NB4 (cell line): Measurements from ENCODE around the gene ENDOV.

ENCODE experiments used
- DNase-seq: peaks from one replicate; pipeline ENCODE4 v3.0.0; 2010; ENCODE audit warnings: low read depth
- H3K4me3 ChIP-seq: one replicate; pipeline ENCODE4 v1.5.1; 2011; ENCODE audit warnings: mild to moderate bottlenecking, low read depth, low read length, moderate library complexity
- CTCF ChIP-seq: IDR thresholded peaks from one replicate; pipeline ENCODE4 v1.5.1; 2012; ENCODE audit warnings: low read depth, low read length
- MAX ChIP-seq: IDR thresholded peaks from 2 replicates; pipeline ENCODE4 v1.6.1; 2011; ENCODE audit warnings: low read depth, low read length
- MYC ChIP-seq: IDR thresholded peaks from 2 replicates; pipeline ENCODE4 v1.6.1; 2011; ENCODE audit warnings: low read depth, low read length
- POLR2A ChIP-seq: IDR thresholded peaks from 2 replicates; pipeline ENCODE4 v1.6.1; 2011; ENCODE audit warnings: mild to moderate bottlenecking; ENCODE audit not compliant: insufficient read length; ENCODE audit errors: extremely low read depth

Gene ENDOV

DNA sequence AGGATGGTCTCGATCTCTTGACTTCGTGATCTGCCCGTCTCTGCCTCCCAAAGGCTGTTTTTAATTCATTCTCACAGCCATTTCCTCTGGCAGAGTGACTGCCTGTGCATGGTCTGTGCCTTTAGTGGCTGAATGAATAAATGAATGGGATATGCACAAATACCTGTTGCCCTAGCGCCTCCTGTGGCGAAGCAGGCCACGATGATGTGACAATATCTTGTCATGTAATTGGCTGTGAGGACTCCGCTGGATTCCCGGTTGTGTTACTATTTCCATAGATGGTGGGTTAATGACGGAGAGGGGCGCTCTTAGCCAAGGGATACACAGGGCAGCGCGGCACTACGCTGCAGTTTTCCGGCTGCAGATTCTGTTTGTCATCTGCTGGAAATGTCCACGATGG, 26.8 kb upstream of the ENDOV start:
- H3K4me3 ChIP-seq = no peak overlapping the region
- TF ChIP-seq POLR2A (no peak), MAX (no peak), MYC (no peak)
- DNase-seq = no peak

GRCh38 chr17:80388601-80389000, 26.4 kb upstream of the ENDOV start:
- no peak overlapping the region for H3K4me3 ChIP-seq
- no peak for DNase-seq
- TF ChIP-seq MAX = no peak

DNA sequence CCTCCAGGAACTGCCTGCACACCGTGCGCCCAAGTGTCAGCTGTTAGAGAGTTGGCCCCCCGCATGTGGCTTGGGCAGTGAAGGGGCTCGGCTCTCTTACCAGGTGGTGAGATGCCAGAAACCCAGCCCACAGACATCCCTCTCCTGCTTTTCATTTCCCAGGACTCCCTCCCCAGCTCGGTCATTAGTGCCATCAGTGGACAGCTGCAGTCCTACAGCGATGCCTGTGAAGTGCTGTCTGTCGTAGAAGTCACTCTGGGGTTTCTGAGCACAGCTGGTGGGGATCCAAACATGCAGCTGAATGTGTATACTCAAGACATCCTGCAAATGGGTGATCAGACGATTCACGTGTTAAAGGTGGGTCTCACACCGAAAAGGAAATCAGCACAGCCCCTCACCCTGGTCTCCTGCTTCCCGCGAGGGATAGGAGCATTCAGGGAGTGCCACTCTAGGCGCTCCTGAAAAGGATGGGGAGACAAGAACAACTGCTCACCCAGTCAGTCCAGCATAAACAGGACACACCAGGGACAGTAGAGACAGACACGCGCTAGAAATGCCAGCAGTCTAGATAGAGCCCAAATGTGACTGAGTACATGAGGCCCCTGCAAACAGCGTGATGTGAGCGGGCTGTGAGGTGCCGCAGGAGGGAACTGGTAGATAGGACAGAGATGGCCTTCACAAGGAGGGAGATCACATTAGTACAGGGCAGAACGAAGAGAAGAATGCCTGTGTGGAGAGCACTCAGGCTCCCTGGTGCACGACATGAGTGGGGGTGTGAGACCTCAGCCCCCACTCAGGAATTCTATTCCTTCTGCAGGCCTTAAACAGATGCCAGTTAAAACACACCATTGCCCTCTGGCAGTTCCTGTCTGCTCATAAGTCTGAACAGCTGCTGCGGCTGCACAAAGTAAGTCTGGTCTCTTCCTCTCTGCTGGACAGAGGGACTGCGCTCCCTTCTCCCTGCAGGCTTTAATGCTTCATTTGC, 25.7 kb upstream of the ENDOV start:
- no peak overlapping the region for H3K4me3 ChIP-seq
- DNase-seq = no peak
- TF ChIP-seq MYC (no peak), POLR2A (no peak), CTCF (no peak), MAX (no peak)

DNA sequence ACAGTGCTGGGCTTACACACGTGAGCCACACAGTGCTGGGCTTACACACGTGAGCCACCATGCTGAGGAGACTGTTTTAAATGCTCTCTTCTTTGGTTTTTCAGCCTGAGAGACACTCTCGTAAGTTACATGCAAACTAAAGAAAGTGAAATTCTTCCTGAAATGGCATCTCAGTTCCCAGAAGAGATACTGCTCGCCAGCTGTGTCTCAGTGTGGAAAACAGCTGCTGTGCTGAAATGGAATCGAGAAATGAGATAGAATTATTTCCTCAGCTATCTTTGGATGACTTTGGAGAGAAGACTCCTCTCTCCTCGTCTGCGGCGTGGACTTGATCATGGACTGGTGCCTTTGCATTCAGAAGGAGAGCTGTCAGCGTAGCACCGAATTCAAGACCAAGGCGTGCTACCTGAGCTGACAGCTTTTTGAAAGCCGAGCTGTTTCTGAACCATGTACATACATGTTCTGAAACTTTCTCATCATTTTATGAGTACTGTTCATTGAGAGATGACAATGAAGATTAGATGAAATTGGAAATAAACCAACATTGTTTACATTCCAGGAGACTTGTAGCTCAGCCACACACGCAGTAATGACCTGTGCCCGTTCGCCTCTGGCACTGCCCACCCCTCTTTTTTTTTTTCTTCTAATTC, 21.6 kb upstream of the ENDOV start:
- DNase-seq = no peak
- TF ChIP-seq POLR2A (no peak), MYC (no peak), CTCF (no peak)
- no peak overlapping the region for H3K4me3 ChIP-seq

GRCh38 chr17:80393961-80394360, 21.0 kb upstream of the ENDOV start:
- no peak for DNase-seq
- no peak for TF ChIP-seq MAX
- H3K4me3 ChIP-seq = no peak overlapping the region

DNA sequence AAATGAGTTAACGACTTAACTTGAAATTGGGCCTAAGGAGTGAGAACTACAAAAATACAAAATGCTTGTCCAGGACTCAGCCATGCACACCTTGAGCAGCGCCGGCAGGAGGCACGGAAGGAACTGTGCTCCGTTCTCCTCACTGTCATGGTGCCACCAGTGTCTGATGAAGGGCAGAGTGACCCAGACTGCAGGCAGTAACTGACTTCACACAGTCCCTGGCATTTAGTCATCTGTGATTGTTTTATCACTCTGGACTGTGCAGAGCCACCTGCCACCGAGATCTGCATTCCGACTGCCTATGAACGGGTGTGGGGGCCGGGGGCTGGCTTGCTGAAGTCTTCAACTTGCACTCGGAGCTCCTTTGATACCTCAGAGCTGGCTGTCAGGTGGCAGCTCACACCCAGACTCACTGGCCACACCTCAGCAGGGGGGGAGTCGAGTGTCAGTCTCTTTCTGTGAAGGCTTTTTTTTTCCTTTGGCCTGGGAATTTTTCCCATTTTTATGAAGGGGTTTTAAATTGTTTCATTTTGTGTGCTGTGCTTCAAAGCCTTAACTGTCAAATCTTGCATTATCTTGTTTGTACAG, 20.2 kb upstream of the ENDOV start:
- DNase-seq = no peak
- TF ChIP-seq MAX = no peak
- no peak for TF ChIP-seq MYC
- TF ChIP-seq CTCF = no peak
- H3K4me3 ChIP-seq = no peak overlapping the region

DNA sequence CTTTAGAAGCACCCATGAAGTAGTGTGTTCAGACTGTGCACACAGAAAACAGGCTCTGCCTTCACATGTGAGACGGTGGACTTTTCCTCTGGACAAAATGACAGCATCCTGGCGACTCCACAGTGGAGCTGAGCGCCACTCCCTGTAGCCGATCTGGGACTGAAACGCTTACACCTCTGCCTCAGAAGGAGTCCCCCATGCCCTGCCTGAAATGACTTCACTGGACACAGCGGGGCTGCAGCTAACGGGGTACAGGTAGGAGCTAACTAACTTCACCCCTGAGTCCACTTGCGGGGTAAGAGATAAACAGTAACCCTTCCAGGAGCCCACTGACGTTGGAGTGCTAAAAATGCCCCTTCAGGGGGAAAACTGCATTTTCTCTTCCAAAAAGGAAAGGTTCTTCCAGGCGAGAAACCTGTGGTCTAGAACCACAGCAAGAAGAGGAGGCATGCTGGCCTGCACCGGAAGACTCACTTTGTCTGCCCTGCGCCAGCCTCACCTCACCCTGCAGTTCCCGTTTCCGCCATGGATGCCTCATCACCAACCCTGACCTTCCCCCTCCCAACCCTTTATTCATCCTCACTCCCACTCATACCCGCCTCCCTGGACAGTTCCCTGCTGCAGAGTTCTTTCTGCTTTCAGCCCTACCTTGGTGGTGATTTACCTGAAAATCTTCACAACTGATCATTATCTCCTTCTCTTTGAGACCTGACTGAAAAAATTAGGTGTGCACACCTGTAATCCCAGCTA, 19.4 kb upstream of the ENDOV start:
- no peak overlapping the region for H3K4me3 ChIP-seq
- peak; percentile 16 for DNase-seq
- TF ChIP-seq MYC (no peak), CTCF (no peak)
